Natural killer cell (primary cell): ENCODE results near the gene TWIST2. TPM values are rescaled to one million over a fixed set of nuclear protein-coding genes. Genes with fewer than 3 reads are reported as not detected.

Experiments used
- ATAC-seq, 3 donors: fragments of 150-1000 bp in 2 of 3; fragments of 200-7000 bp in 1 of 3; cut with Tn5 transposase; 1 replicate in 1 of 3; 2 replicates in 2 of 3; pipeline ENCODE4 v1.10.0; 2021; ENCODE audit warnings: mild to moderate bottlenecking in 2 of 3, moderate library complexity in 2 of 3
- DNase-seq, 2 donors: peaks; one replicate each; pipeline versions ENCODE4 v3.0.0 to v3.0.0-alpha.2; 2013 to 2021; ENCODE audit warnings: mixed read lengths in 1 of 2
- H3K27ac ChIP-seq: one replicate; pipeline ENCODE4 v1.5.1; 2013; ENCODE audit warnings: mild to moderate bottlenecking, low read length
- H3K27me3 ChIP-seq: one replicate; pipeline ENCODE4 v1.6.1; 2013; ENCODE audit warnings: low read length; ENCODE audit not compliant: control insufficient read depth, insufficient read depth
- H3K36me3 ChIP-seq: one replicate; pipeline ENCODE4 v1.6.1; 2013; ENCODE audit warnings: low read length; ENCODE audit not compliant: control insufficient read depth, insufficient read depth
- H3K4me1 ChIP-seq: one replicate; pipeline ENCODE4 v1.6.1; 2013; ENCODE audit warnings: low read length; ENCODE audit not compliant: control insufficient read depth, insufficient read depth
- H3K4me3 ChIP-seq: one replicate; pipeline ENCODE4 v1.5.1; 2013; ENCODE audit warnings: low read length
- H3K9me3 ChIP-seq: one replicate; pipeline ENCODE4 v1.6.1; 2013; ENCODE audit warnings: low read length; ENCODE audit not compliant: control insufficient read depth, insufficient read depth
- H3K27ac Mint-ChIP-seq, 2 donors: one replicate each; pipeline ENCODE4 v1.8.0; 2022; ENCODE audit warnings: mild to moderate bottlenecking in 2 of 2, mixed read lengths in 2 of 2, moderate library complexity in 1 of 2
- H3K27me3 Mint-ChIP-seq, 2 donors: one replicate each; pipeline ENCODE4 v1.8.0; 2022; ENCODE audit warnings: low read depth in 2 of 2, mixed read lengths in 2 of 2
- H3K36me3 Mint-ChIP-seq: one replicate; pipeline ENCODE4 v1.8.0; 2022; ENCODE audit warnings: mixed read lengths
- H3K4me1 Mint-ChIP-seq, 2 donors: one replicate each; pipeline ENCODE4 v1.8.0; 2022; ENCODE audit warnings: mixed read lengths in 2 of 2
- H3K4me3 Mint-ChIP-seq: one replicate; pipeline ENCODE4 v1.8.0; 2022; ENCODE audit warnings: mild to moderate bottlenecking, moderate library complexity, mixed read lengths
- H3K9me3 Mint-ChIP-seq, 2 donors: one replicate each; pipeline ENCODE4 v1.8.0; 2022; ENCODE audit warnings: mixed read lengths in 2 of 2
- WGBS: methylation state at CpG from one replicate; pipeline ENCODE4 v1.1.7; 2013; ENCODE audit warnings: missing lambda C conversion rate; ENCODE audit not compliant: insufficient coverage; 5-methylcytosine and 5-hydroxymethylcytosine counted together
- intact Hi-C: fragments of 100-400 bp; cut with micrococcal nuclease; formaldehyde crosslinking; loops from one replicate; pipeline ENCODE4 v1.14.2; 2022
- total RNA-seq, 4 donors: library from RNA; stranded (reverse); fragments of 120-200 nt in 1 of 4; gene quantifications; one replicate each; pipeline versions ENCODE4 v1.2.3 to v1.2.4, GENCODE V29; 2013 to 2022
- TF ChIP-seq, protein P1 (sequence below): fragments of 200-600 bp; IDR thresholded peaks from one replicate; pipeline ENCODE4 v1.8.0; 2022; ENCODE audit warnings: antibody characterized with exemption

The TWIST2 gene
- total RNA-seq, 3 donors from 2014 or later (not counting 1 experiment from before 2014, with no cell fraction given) = not detected

DNA sequence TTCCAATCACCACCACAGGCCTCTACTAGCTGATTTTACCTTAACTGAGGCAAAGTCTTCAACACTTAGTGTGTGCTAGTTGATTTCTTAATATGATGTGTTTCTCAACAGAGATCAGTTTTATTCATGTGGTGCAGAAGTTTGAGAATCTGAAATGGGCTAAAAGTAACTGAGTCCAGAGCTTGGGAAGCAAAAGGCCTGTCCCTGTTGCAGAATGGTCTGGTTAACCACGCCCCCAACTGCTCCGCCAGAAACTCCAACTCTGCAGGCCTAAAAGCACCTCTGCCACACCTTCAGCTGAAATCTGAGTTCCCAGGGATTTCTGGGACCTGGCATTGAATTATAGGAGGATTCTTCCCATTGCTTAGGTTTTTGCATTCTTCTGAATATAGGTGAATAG, 44.9 kb downstream of the TWIST2 start:
- H3K9me3 Mint-ChIP-seq = no peaks in the 10 kb centered on the region
- no peaks in the 10 kb centered on the region for H3K4me1 ChIP-seq
- DNase-seq (no peak), ATAC-seq (no peak)
- no peak overlapping the region for H3K4me3 Mint-ChIP-seq
- no peak overlapping the region for H3K27ac Mint-ChIP-seq
- no peak overlapping the region for H3K4me3 ChIP-seq
- TF ChIP-seq, protein P1, sequence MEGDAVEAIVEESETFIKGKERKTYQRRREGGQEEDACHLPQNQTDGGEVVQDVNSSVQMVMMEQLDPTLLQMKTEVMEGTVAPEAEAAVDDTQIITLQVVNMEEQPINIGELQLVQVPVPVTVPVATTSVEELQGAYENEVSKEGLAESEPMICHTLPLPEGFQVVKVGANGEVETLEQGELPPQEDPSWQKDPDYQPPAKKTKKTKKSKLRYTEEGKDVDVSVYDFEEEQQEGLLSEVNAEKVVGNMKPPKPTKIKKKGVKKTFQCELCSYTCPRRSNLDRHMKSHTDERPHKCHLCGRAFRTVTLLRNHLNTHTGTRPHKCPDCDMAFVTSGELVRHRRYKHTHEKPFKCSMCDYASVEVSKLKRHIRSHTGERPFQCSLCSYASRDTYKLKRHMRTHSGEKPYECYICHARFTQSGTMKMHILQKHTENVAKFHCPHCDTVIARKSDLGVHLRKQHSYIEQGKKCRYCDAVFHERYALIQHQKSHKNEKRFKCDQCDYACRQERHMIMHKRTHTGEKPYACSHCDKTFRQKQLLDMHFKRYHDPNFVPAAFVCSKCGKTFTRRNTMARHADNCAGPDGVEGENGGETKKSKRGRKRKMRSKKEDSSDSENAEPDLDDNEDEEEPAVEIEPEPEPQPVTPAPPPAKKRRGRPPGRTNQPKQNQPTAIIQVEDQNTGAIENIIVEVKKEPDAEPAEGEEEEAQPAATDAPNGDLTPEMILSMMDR = no peak
- no peak overlapping the region for H3K27ac ChIP-seq
- no peaks in the 10 kb centered on the region for H3K4me1 Mint-ChIP-seq
- no peaks in the 10 kb centered on the region for H3K27me3 ChIP-seq
- peaks cover 0 to 2% of the 10 kb centered on the region in 2 donors for H3K27me3 Mint-ChIP-seq
- no peaks in the 10 kb centered on the region for H3K36me3 ChIP-seq
- intact Hi-C loops = no loop called here
- 89% methylated on average over 2 of the region's 2 CpGs for WGBS
- no peaks in the 10 kb centered on the region for H3K36me3 Mint-ChIP-seq
- H3K9me3 ChIP-seq = no peaks in the 10 kb centered on the region

DNA sequence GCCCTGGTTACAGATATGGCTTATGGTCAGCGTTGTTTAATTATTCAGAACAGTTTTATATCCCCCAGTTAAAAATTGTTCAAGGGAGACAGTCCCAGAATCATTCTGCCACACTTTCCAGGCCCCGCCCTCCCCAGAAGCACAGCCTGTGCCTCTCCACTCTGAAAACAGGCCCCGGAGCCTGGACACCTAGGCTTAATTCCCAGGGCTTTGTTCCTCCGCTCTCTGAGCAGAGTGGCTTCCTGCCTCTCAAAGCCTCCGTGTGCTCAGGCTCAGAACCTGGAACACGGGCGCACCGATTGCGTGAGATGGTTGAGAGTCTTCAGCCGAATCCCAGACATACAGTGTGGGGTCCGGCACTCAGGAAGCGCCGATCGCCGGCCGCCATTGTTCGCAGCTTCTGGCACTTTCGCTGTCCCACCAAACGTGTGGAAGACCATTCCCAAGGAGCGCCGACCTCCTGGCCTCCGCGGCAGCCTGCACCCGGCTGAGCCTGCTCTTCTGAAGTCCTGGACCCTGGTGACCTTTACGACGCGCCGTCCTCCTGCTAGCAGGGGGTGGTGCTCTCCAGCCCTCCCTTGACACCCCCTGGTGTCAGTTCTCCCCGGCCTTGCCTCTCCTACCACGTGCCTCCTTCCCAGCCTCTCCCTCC, 45.6 kb downstream of the TWIST2 start:
- H3K36me3 ChIP-seq = no peaks in the 10 kb centered on the region
- no peaks in the 10 kb centered on the region for H3K4me1 ChIP-seq
- Mint-ChIP-seq H3K4me1 (no peaks in the 10 kb centered on the region), H3K36me3 (no peaks in the 10 kb centered on the region), H3K4me3 (no peak overlapping the region), H3K27me3 (peaks cover 0 to 2% of the 10 kb centered on the region in 2 donors), H3K27ac (no peak overlapping the region), H3K9me3 (no peaks in the 10 kb centered on the region)
- intact Hi-C loops = no loop called here
- 86% methylated on average over 30 of the region's 30 CpGs for WGBS
- TF ChIP-seq, protein P1 = no peak
- H3K9me3 ChIP-seq = no peaks in the 10 kb centered on the region
- ATAC-seq (no peak), DNase-seq (no peak)
- H3K4me3 ChIP-seq = no peak overlapping the region
- no peaks in the 10 kb centered on the region for H3K27me3 ChIP-seq
- no peak overlapping the region for H3K27ac ChIP-seq

DNA sequence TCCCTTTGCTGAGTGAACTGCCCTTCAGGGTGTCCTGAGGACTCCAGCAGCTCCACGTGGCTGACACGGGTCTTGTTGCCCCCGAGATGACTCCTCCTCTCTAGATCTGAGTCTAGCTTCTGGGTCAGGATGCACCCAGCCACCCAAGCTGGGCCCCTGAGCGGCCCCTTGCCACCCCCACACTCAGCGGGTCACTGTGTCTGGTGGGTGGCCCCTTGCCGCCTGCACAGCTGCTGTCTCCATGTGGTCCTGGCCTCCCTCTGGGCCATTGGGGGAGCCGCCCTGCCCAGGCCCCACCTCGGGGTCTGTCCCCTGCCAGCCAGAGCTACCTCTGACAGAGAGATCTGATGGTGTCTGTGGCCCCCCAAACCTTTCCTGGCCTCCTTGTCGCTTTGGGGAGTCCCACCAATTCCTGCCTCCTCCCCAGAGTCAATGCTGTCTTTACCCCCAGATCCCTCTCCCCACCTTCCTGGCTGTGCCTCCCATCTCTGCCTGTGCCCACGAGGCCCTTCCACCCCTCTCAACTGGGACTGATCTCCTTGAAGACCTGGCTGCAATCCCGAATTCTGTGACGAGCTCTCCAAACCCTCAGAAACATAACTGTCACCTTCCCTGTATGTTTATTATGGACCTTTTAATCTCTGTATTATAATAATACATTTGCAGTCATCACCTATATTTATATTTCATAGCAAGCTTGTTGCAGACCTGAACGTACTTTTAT, 46.5 kb downstream of the TWIST2 start:
- Histone ChIP-seq H3K4me3 (no peak overlapping the region), H3K9me3 (no peaks in the 10 kb centered on the region), H3K27ac (no peak overlapping the region), H3K4me1 (no peaks in the 10 kb centered on the region), H3K36me3 (no peaks in the 10 kb centered on the region), H3K27me3 (no peaks in the 10 kb centered on the region)
- DNase-seq (no peak), ATAC-seq (no peak)
- H3K4me3 Mint-ChIP-seq = no peak overlapping the region
- H3K27ac Mint-ChIP-seq = no peak overlapping the region
- intact Hi-C loops = no loop called here
- H3K27me3 Mint-ChIP-seq = peaks cover 0 to 6% of the 10 kb centered on the region in 2 donors
- no peaks in the 10 kb centered on the region for H3K9me3 Mint-ChIP-seq
- TF ChIP-seq, protein P1 = no peak
- no peaks in the 10 kb centered on the region for H3K36me3 Mint-ChIP-seq
- no peaks in the 10 kb centered on the region for H3K4me1 Mint-ChIP-seq
- 71% methylated on average over 12 of the region's 13 CpGs for WGBS
